Retinal pigment epithelial cell (primary cell): ENCODE results near the gene OR1J4.
A peak's percentile ranks its signal among the peaks of the same experiment; 100 is the strongest.

ENCODE experiments used
- DNase-seq: peaks from one replicate; pipeline ENCODE4 v3.0.0-alpha.2; 2010; ENCODE audit warnings: low read depth
- H3K4me3 ChIP-seq: 2 replicates; pipeline ENCODE4 v1.5.1; 2011; ENCODE audit warnings: mild to moderate bottlenecking, low read length, control low read depth, moderate library complexity
- TF ChIP-seq, protein P1 (sequence below): conservative IDR thresholded peaks from 2 replicates; pipeline ENCODE4 v1.5.1; 2011; ENCODE audit warnings: low read depth, low read length, control low read depth, inconsistent platforms

OR1J4 gene

GRCh38 chr9:122518841-122519240 is at the start of gene OR1J4:
Gene OR1J4, plus strand, starts transcription at chr9:122519141. Its CDS starts 0 bp downstream, at chr9:122519141.
- TF ChIP-seq, protein P1, sequence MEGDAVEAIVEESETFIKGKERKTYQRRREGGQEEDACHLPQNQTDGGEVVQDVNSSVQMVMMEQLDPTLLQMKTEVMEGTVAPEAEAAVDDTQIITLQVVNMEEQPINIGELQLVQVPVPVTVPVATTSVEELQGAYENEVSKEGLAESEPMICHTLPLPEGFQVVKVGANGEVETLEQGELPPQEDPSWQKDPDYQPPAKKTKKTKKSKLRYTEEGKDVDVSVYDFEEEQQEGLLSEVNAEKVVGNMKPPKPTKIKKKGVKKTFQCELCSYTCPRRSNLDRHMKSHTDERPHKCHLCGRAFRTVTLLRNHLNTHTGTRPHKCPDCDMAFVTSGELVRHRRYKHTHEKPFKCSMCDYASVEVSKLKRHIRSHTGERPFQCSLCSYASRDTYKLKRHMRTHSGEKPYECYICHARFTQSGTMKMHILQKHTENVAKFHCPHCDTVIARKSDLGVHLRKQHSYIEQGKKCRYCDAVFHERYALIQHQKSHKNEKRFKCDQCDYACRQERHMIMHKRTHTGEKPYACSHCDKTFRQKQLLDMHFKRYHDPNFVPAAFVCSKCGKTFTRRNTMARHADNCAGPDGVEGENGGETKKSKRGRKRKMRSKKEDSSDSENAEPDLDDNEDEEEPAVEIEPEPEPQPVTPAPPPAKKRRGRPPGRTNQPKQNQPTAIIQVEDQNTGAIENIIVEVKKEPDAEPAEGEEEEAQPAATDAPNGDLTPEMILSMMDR: no peak
- DNase-seq: no peak
- no peak within 1 kb of the TSS for H3K4me3 ChIP-seq

DNA sequence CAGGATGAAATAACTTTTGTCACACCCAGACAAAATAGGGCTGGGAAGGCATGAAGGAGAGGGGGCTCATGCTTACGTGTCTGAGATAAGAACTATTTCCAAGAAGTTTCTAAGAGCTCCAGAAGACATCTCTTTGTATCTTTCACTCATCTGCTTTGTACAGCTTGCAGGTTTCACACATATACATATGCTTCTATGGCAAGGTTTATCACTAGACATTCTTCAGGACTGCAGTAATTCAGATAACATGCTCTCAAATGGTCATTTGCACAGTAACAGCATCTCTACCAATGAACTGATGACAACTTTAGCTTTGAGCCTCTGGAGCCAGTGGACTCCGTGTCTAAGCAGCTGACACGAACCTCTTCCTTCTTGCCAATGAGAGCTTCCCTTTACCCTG is 44.4 kb upstream of the OR1J4 start:
- H3K4me3 ChIP-seq: no peak overlapping the region
- DNase-seq: no peak
- TF ChIP-seq, protein P1: no peak

DNA sequence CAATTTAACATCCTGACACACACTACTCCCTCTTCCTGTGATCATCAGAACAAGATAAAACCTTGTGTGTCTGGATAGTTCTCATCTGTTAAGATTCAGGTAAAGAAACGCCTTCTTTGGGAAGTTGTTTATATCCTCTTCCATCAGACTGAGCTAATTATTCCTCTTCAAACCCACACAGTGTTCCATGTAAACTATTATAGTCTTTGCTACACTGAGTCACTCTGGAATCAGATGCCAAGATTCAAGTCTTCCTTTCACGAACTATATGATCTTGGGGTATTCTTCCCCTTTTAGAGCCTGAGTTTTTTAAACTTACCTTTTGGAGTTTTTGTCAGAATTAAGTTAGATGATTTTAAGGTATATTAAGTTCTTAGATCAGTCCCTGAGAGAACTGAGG is 43.2 kb upstream of the OR1J4 start:
- no peak overlapping the region for H3K4me3 ChIP-seq
- no peak for DNase-seq
- TF ChIP-seq, protein P1: no peak

GRCh38 chr9:122477346-122477745 is 41.6 kb upstream of the OR1J4 start:
- no peak overlapping the region for H3K4me3 ChIP-seq
- TF ChIP-seq, protein P1: no peak
- no peak for DNase-seq

GRCh38 chr9:122477826-122478225 is 41.1 kb upstream of the OR1J4 start, which contains the start of gene OR1J1:
Gene OR1J1, minus strand, starts transcription at chr9:122477926. Its CDS starts 0 bp downstream, at chr9:122477926.
- TF ChIP-seq, protein P1: no peak
- no peak for DNase-seq
- no peak within 1 kb of the TSS for H3K4me3 ChIP-seq

- TF ChIP-seq, protein P1: no peak
- no peak for DNase-seq
- H3K4me3 ChIP-seq: no peak overlapping the region
These were observed 39.9 kb upstream of the OR1J4 start for GRCh38 chr9:122479062-122479461.

DNA sequence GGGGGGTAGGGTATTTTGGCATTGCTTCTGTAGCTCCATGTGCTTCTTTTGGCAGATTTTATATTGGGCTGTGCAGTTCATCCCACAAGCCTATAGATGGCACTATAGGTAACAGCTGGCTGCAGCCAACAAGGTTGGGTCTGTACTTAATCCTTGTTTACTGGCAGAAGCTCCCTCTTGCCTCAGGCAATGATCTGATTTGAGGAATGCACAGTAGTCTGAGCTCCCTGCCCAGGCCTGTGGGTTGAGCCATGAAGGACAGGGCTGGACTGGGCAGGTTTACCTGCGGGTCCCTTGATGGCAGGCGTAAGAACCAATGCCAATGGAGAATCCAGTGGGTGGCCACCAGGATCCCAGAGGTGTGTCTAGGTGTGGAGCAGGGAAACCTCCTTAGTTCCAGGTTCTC is 20.1 kb upstream of the OR1J4 start:
- H3K4me3 ChIP-seq: no peak overlapping the region
- TF ChIP-seq, protein P1: peak; percentile 82
- DNase-seq: no peak
